ENCODE data around the gene ACO2. TPM values are rescaled to one million over a fixed set of nuclear protein-coding genes. Genes with fewer than 3 reads are reported as not detected.

ACO2 gene
- polyA plus RNA-seq, 1 of the 3 experiments (the other 2 are of a cell fraction), result 47.0 TPM

GRCh38 chr22:41478473-41478872, 9.6 kb downstream of the ACO2 start:
- ChIA-PET CTCF (interaction anchor here (0.8 to 1.7 kb wide), 3 partner anchors 9 to 75 kb away, joined by 3 to 5 read pairs (median 5); no protein-coding TSS in a partner anchor), POLR2A (no interaction called here)
- H3K4me3 ChIP-seq (ENCODE audit: low read depth in 2 of 2, low read length in 1 of 2), result no peak overlapping the region
- peaks cover 51% of the 10 kb centered on the region for H3K79me2 ChIP-seq (ENCODE audit: insufficient read depth)
- TF ChIP-seq SMC3 (IDR thresholded peaks at IDR 0.05; ENCODE audit: low read depth, low read length), result no peak
- TF ChIP-seq USF2 (IDR thresholded peaks at IDR 0.05; ENCODE audit: borderline replicate concordance, low read depth, low read length), result no peak
- TF ChIP-seq ELF1 (IDR thresholded peaks at IDR 0.05), result no peak
- TF ChIP-seq MXI1 (IDR thresholded peaks at IDR 0.05; ENCODE audit: low read depth, low read length), result no peak
- no peak for TF ChIP-seq IRF3 (IDR thresholded peaks at IDR 0.05; ENCODE audit: low read depth, low read length)
- no peak for TF ChIP-seq POLR2AphosphoS5 (IDR thresholded peaks at IDR 0.05; ENCODE audit: low read depth, low read length)
- no peak for TF ChIP-seq GABPA (IDR thresholded peaks at IDR 0.05; ENCODE audit: low read depth)
- no peak for TF ChIP-seq EZH2phosphoT487 (IDR thresholded peaks at IDR 0.05; ENCODE audit: borderline replicate concordance, low read depth)
- TF ChIP-seq, protein P1, sequence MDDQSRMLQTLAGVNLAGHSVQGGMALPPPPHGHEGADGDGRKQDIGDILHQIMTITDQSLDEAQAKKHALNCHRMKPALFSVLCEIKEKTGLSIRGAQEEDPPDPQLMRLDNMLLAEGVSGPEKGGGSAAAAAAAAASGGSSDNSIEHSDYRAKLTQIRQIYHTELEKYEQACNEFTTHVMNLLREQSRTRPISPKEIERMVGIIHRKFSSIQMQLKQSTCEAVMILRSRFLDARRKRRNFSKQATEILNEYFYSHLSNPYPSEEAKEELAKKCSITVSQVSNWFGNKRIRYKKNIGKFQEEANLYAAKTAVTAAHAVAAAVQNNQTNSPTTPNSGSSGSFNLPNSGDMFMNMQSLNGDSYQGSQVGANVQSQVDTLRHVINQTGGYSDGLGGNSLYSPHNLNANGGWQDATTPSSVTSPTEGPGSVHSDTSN (IDR thresholded peaks at IDR 0.05), result no peak
- H2AFZ ChIP-seq (ENCODE audit: low read depth), result no peak overlapping the region
- no peak overlapping the region for H3K4me2 ChIP-seq
- H3K9me2 ChIP-seq, result no peaks in the 10 kb centered on the region
- DNase-seq, result no peak
- H3K36me3 ChIP-seq (replicated peaks in 1 of 2; ENCODE audit: control insufficient read depth in 1 of 2, insufficient read depth in 2 of 2, low read length in 1 of 2), result no peaks in the 10 kb centered on the region
- 88% methylated on average over 2 of the region's 2 CpGs for WGBS (ENCODE audit: low lambda C conversion rate)
- no peaks in the 10 kb centered on the region for H3F3A ChIP-seq (replicated peaks; ENCODE audit: insufficient read depth)
- H4K20me1 ChIP-seq (ENCODE audit: insufficient read depth), result peaks cover 4% of the 10 kb centered on the region; the same call in 1 of the 2 replicates
- H3K27ac ChIP-seq (ENCODE audit: low read depth in 2 of 2, low read length in 1 of 2), result no peak overlapping the region
- no peaks in the 10 kb centered on the region for H3K27me3 ChIP-seq (ENCODE audit: insufficient read depth)
- H3K4me1 ChIP-seq (ENCODE audit: control insufficient read depth in 1 of 2, insufficient read depth in 2 of 2, low read depth in 1 of 2, low read length in 1 of 2), result no peaks in the 10 kb centered on the region
- H3K9me3 ChIP-seq, result no peaks in the 10 kb centered on the region
- H3K9ac ChIP-seq, result no peak overlapping the region

GRCh38 chr22:41478891-41479521, 10.1 kb downstream of the ACO2 start:
- no peak overlapping the region for H3K4me3 ChIP-seq (ENCODE audit: low read depth in 2 of 2, low read length in 1 of 2)
- H3K4me1 ChIP-seq (ENCODE audit: control insufficient read depth in 1 of 2, insufficient read depth in 2 of 2, low read depth in 1 of 2, low read length in 1 of 2), result no peaks in the 10 kb centered on the region
- peaks cover 51% of the 10 kb centered on the region for H3K79me2 ChIP-seq (ENCODE audit: insufficient read depth)
- no peaks in the 10 kb centered on the region for H3K9me3 ChIP-seq
- POLR2A ChIA-PET, result no interaction called here
- WGBS (ENCODE audit: low lambda C conversion rate), result 73% methylated on average over 2 of the region's 7 CpGs
- no peaks in the 10 kb centered on the region for H3K27me3 ChIP-seq (ENCODE audit: insufficient read depth)
- H3K4me2 ChIP-seq, result 0 out of 2 replicates have a peak overlapping the region, but pooled peaks have one; percentile 7
- CTCF ChIA-PET, result interaction anchor here (0.8 to 1.7 kb wide), 3 partner anchors 8 to 75 kb away, joined by 3 to 5 read pairs (median 5); no protein-coding TSS in a partner anchor
- H3K9me2 ChIP-seq, result no peaks in the 10 kb centered on the region
- TF ChIP-seq TCF12 (IDR thresholded peaks at IDR 0.05) (no peak), RFX5 (IDR thresholded peaks at IDR 0.05; ENCODE audit: low read length) (no peak), SMC3 (IDR thresholded peaks at IDR 0.05; ENCODE audit: low read depth, low read length) (no peak), USF2 (IDR thresholded peaks at IDR 0.05; ENCODE audit: borderline replicate concordance, low read depth, low read length) (no peak)
- TF ChIP-seq, protein P2, sequence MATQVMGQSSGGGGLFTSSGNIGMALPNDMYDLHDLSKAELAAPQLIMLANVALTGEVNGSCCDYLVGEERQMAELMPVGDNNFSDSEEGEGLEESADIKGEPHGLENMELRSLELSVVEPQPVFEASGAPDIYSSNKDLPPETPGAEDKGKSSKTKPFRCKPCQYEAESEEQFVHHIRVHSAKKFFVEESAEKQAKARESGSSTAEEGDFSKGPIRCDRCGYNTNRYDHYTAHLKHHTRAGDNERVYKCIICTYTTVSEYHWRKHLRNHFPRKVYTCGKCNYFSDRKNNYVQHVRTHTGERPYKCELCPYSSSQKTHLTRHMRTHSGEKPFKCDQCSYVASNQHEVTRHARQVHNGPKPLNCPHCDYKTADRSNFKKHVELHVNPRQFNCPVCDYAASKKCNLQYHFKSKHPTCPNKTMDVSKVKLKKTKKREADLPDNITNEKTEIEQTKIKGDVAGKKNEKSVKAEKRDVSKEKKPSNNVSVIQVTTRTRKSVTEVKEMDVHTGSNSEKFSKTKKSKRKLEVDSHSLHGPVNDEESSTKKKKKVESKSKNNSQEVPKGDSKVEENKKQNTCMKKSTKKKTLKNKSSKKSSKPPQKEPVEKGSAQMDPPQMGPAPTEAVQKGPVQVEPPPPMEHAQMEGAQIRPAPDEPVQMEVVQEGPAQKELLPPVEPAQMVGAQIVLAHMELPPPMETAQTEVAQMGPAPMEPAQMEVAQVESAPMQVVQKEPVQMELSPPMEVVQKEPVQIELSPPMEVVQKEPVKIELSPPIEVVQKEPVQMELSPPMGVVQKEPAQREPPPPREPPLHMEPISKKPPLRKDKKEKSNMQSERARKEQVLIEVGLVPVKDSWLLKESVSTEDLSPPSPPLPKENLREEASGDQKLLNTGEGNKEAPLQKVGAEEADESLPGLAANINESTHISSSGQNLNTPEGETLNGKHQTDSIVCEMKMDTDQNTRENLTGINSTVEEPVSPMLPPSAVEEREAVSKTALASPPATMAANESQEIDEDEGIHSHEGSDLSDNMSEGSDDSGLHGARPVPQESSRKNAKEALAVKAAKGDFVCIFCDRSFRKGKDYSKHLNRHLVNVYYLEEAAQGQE (IDR thresholded peaks at IDR 0.05; ENCODE audit: low read depth, low read length), result no peak
- H3K36me3 ChIP-seq (replicated peaks in 1 of 2; ENCODE audit: control insufficient read depth in 1 of 2, insufficient read depth in 2 of 2, low read length in 1 of 2), result no peaks in the 10 kb centered on the region
- no peak overlapping the region for H2AFZ ChIP-seq (ENCODE audit: low read depth)
- no peak for DNase-seq
- H4K20me1 ChIP-seq (ENCODE audit: insufficient read depth), result peaks cover 4% of the 10 kb centered on the region; the same call in 1 of the 2 replicates
- no peak overlapping the region for H3K9ac ChIP-seq
- no peaks in the 10 kb centered on the region for H3F3A ChIP-seq (replicated peaks; ENCODE audit: insufficient read depth)
- H3K27ac ChIP-seq (ENCODE audit: low read depth in 2 of 2, low read length in 1 of 2), result no peak overlapping the region
